GM12878 (cell line): ENCODE measurements around the gene RYK.

Experiments used
- CTCF ChIP-seq, 3 experiments: IDR thresholded peaks in 2 of 3; conservative IDR thresholded peaks in 1 of 3; 2 replicates each; pipeline ENCODE4 v1.5.1; 2011; ENCODE audit warnings: low read depth in 3 of 3, low read length in 3 of 3, mild to moderate bottlenecking in 3 of 3, control low read depth in 2 of 3, moderate library complexity in 2 of 3, inconsistent platforms in 1 of 3, mixed read lengths in 1 of 3; ENCODE audit not compliant: control insufficient read depth in 2 of 3, insufficient read depth in 1 of 3; ENCODE audit errors: extremely low read depth in 1 of 3
- EZH2 ChIP-seq: IDR thresholded peaks from 2 replicates; pipeline ENCODE4 v1.6.1; 2012; ENCODE audit warnings: low read depth, mild to moderate bottlenecking, control low read depth, inconsistent platforms, low read length, borderline replicate concordance; ENCODE audit not compliant: control insufficient read depth
- HDGF ChIP-seq: fragments of 450-650 bp; IDR thresholded peaks from 2 replicates; pipeline ENCODE4 v1.6.1; 2016; ENCODE audit warnings: antibody characterized with exemption
- IRF5 ChIP-seq: fragments of 450-650 bp; IDR thresholded peaks from 2 replicates; pipeline ENCODE4 v1.6.1; 2017; ENCODE audit warnings: borderline replicate concordance
- NR2C2 ChIP-seq: IDR thresholded peaks from 2 replicates; pipeline ENCODE4 v1.6.1; 2011; ENCODE audit warnings: borderline replicate concordance, low read depth; ENCODE audit not compliant: control insufficient read depth, insufficient read length
- PBX3 ChIP-seq: IDR thresholded peaks from 2 replicates; pipeline ENCODE4 v1.6.1; 2011; ENCODE audit warnings: mild to moderate bottlenecking, low read depth, low read length, moderate library complexity; ENCODE audit not compliant: insufficient replicate concordance
- POLR2A ChIP-seq: IDR thresholded peaks from 2 replicates; pipeline ENCODE4 v1.6.1; 2011; ENCODE audit warnings: low read depth, mild to moderate bottlenecking, low read length
- SKIL ChIP-seq: fragments of 450-650 bp; IDR thresholded peaks from 2 replicates; pipeline ENCODE4 v1.6.1; 2017; ENCODE audit warnings: mild to moderate bottlenecking, low read depth, inconsistent platforms; ENCODE audit not compliant: poor library complexity, severe bottlenecking
- SREBF2 ChIP-seq: IDR thresholded peaks from 2 replicates; pipeline ENCODE4 v1.6.1; 2012; ENCODE audit warnings: mild to moderate bottlenecking, low read length
- SRF ChIP-seq, 2 experiments: IDR thresholded peaks; 2 replicates each; pipeline ENCODE4 v1.6.1; 2011; ENCODE audit warnings: low read depth in 2 of 2, low read length in 2 of 2, mild to moderate bottlenecking in 1 of 2, moderate library complexity in 1 of 2
- SUZ12 ChIP-seq: fragments of 200-600 bp; sonication (generic); IDR thresholded peaks from one replicate; pipeline ENCODE4 v1.6.1; 2018; ENCODE audit warnings: antibody characterized with exemption, mild to moderate bottlenecking; ENCODE audit not compliant: unreplicated experiment
- TCF12 ChIP-seq: IDR thresholded peaks from 2 replicates; pipeline ENCODE4 v1.6.1; 2011; ENCODE audit warnings: low read depth, mild to moderate bottlenecking, low read length
- ZNF274 ChIP-seq: IDR thresholded peaks from one replicate; pipeline ENCODE4 v1.8.0; 2011; ENCODE audit not compliant: insufficient read length, insufficient read depth

GRCh38 chr3:134255404-134255803 is 4.7 kb upstream of the RYK start:
- TF ChIP-seq NR2C2: no peak
- no peak for TF ChIP-seq SUZ12
- no peak for TF ChIP-seq EZH2
- no peak for TF ChIP-seq ZNF274
- TF ChIP-seq SREBF2: no peak
- TF ChIP-seq POLR2A: no peak
- TF ChIP-seq IRF5: no peak
- TF ChIP-seq CTCF (IDR thresholded peaks at IDR 0.05 in 2 of 3, conservative IDR thresholded peaks at IDR 0.05 in 1 of 3; ENCODE audit: control insufficient read depth in 2 of 3, extremely low read depth in 1 of 3, insufficient read depth in 1 of 3, low read depth in 3 of 3, low read length in 3 of 3): no peak
- no peak for TF ChIP-seq HDGF
- TF ChIP-seq SRF (IDR thresholded peaks at IDR 0.05; ENCODE audit: low read depth in 2 of 2, low read length in 2 of 2): no peak
- TF ChIP-seq PBX3: no peak
- no peak for TF ChIP-seq TCF12
- no peak for TF ChIP-seq SKIL
